Measurements from ENCODE around the gene CRYBG3. TPM values are rescaled to one million over a fixed set of nuclear protein-coding genes. Genes with fewer than 3 reads are reported as not detected.

The CRYBG3 gene
- total RNA-seq, 1 donor from 2014 or later: 10.5 TPM

DNA sequence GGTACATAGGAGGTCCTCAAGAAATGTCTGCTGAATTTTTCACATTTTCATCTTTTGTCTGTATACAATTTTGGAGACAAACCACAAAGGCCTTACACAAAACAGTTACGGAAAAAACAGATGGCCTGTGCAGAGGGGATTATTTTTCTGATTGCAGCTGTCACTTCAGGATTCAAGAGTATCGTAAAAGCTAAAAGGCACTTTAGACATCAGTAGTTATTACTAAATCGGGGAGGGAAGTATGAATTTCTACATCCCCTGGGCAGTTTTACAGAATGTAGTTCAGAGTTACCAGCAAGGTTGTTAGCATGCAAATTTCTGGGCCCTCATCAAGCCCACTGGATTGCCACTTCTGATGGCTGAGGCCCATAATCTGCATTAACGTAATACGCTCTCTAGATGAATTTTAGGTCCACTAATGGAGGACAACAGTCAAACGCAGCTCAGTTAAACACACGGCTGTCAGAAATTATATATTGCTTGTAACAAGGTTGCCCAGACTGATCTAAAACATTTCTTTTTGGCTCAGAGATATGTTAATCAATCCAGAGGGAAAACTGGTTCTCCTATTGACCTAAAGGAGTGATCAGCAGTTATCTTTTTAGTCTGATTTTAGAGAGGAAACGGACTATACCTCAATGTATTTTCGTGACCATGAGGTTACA lies 149.3 kb downstream of the CRYBG3 start:
- Histone ChIP-seq H3K27me3 (ENCODE audit: control insufficient read depth, insufficient read depth, low read length) (no peaks in the 10 kb centered on the region), H3K4me3 (ENCODE audit: low read depth, low read length) (peak overlapping the region; percentile 83), H3K36me3 (ENCODE audit: control insufficient read depth, insufficient read depth, low read length) (no peaks in the 10 kb centered on the region)
- DNase-seq (ENCODE audit: low read depth): no peak
- TF ChIP-seq, protein P1, sequence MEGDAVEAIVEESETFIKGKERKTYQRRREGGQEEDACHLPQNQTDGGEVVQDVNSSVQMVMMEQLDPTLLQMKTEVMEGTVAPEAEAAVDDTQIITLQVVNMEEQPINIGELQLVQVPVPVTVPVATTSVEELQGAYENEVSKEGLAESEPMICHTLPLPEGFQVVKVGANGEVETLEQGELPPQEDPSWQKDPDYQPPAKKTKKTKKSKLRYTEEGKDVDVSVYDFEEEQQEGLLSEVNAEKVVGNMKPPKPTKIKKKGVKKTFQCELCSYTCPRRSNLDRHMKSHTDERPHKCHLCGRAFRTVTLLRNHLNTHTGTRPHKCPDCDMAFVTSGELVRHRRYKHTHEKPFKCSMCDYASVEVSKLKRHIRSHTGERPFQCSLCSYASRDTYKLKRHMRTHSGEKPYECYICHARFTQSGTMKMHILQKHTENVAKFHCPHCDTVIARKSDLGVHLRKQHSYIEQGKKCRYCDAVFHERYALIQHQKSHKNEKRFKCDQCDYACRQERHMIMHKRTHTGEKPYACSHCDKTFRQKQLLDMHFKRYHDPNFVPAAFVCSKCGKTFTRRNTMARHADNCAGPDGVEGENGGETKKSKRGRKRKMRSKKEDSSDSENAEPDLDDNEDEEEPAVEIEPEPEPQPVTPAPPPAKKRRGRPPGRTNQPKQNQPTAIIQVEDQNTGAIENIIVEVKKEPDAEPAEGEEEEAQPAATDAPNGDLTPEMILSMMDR (IDR thresholded peaks at IDR 0.05; ENCODE audit: insufficient read depth, low read length, poor library complexity, severe bottlenecking): no peak

DNA sequence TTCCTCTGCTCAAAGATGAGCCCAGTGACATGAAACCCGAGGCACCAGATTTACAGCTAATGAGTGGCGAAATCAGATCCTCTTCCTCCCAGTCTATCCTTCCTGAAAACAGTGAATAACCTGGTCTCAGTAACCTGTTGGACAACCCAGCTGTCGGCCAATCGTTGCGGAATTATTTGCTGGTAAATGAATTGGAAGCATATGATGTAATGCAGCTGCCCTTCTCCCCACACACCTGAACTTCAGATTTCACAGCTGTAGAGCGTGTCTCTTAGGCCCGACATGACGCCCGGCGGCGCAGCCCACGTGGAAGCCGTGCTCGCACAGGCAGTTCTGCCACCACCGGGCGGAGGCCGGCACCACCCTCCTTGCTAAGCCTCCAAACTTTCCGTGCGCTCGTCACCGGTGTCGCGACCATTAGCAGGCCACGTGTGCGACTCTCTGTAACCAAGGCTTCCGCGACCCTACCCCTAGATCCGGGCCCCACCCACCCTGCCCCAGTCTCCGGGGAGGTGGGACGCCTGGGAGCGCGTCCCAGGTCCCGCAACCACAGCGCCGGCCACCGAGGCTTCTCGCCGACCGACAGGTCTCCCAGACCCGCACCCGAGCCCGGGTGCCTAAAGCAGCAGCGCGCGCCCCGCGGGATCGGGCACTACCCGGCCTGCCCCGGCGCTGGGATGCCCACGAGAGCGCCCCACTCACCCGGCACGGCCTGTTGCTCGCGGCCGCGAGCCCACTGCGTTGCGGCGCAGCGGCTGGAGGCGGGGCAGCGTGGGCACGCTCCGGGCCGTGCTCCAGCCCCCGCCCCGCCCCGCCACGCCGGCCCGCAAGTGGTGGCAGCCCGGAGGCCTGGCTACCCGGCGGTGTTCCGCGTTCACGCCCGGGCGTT lies 150.1 kb downstream of the CRYBG3 start, which contains the start of gene RIOX2:
Gene RIOX2 (minus strand): TSS at position 753 of the 889 bp plus-strand sequence. CDS start 4,838 bp downstream, outside the sequence.
- DNase-seq (ENCODE audit: low read depth): peak; percentile 25
- Histone ChIP-seq H3K27me3 (ENCODE audit: control insufficient read depth, insufficient read depth, low read length) (no peaks in the 10 kb centered on the region), H3K4me3 (ENCODE audit: low read depth, low read length) (peak within 1 kb of the TSS; percentile 83), H3K36me3 (ENCODE audit: control insufficient read depth, insufficient read depth, low read length) (no peaks in the 10 kb centered on the region)
- TF ChIP-seq, protein P1 (IDR thresholded peaks at IDR 0.05; ENCODE audit: insufficient read depth, low read length, poor library complexity, severe bottlenecking): no peak

DNA sequence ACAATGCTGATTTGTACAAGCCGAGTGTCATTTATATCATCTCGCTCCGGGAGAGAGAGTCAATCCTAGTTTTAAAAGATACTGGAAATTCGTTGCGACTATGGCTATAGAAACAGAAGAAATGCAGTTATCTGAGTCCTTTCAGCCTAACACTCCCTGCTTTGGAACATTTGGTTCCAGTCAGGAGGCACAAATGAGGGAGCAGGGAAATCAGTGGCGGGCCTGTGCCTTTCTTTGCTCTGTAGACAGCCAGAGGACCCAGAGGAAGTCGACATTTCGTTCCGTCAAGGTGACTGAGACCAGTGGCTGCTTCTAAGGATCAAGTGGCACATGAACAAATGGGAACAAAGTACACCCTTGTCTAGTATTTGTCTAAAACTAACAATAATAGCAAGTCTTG lies 151.2 kb downstream of the CRYBG3 start:
- no peak for DNase-seq (ENCODE audit: low read depth)
- Histone ChIP-seq H3K27me3 (ENCODE audit: control insufficient read depth, insufficient read depth, low read length) (no peaks in the 10 kb centered on the region), H3K36me3 (ENCODE audit: control insufficient read depth, insufficient read depth, low read length) (no peaks in the 10 kb centered on the region), H3K4me3 (ENCODE audit: low read depth, low read length) (peak overlapping the region; percentile 83)
- TF ChIP-seq, protein P1 (IDR thresholded peaks at IDR 0.05; ENCODE audit: insufficient read depth, low read length, poor library complexity, severe bottlenecking): no peak

DNA sequence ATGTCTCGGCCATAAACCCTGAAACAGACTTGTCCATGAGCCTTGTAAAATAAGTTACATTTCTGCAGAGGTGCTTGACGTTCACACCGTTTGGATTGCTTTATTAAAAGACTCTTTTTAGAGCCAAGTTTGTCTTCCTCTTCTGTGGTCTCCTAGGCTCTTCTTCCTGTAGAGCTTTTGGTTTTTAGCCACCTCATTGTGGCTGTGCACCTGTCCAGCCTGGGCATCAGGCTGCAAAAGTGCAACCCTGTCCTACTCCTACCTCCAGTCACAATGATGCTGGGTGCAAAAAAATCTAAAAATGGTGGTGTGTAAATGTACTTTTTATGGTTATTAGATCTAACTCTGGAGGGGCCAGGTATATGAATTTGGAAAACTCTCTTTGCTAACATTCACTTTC lies 153.2 kb downstream of the CRYBG3 start:
- H3K27me3 ChIP-seq (ENCODE audit: control insufficient read depth, insufficient read depth, low read length): no peaks in the 10 kb centered on the region
- no peak for DNase-seq (ENCODE audit: low read depth)
- H3K36me3 ChIP-seq (ENCODE audit: control insufficient read depth, insufficient read depth, low read length): no peaks in the 10 kb centered on the region
- H3K4me3 ChIP-seq (ENCODE audit: low read depth, low read length): no peak overlapping the region
- TF ChIP-seq, protein P1 (IDR thresholded peaks at IDR 0.05; ENCODE audit: insufficient read depth, low read length, poor library complexity, severe bottlenecking): no peak

DNA sequence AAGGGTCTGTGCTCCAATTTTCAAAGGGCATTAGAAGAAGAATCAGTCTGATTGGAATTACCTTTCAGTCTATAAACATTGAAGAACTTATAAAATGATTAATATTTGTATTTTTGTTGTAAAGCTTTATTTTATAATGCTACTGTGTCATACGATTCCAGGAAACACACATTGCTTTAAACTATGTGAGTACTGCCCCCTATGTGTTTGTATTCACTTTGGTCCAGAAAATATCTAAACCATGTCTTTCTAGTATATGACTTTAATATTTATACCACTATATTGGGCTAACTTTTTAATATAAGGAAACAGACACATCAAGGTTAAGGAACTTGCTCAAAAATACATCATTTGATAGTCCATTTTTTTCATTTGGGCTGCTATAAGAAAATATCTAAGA lies 153.7 kb downstream of the CRYBG3 start:
- DNase-seq (ENCODE audit: low read depth): no peak
- H3K27me3 ChIP-seq (ENCODE audit: control insufficient read depth, insufficient read depth, low read length): no peaks in the 10 kb centered on the region
- no peak overlapping the region for H3K4me3 ChIP-seq (ENCODE audit: low read depth, low read length)
- H3K36me3 ChIP-seq (ENCODE audit: control insufficient read depth, insufficient read depth, low read length): no peaks in the 10 kb centered on the region
- TF ChIP-seq, protein P1 (IDR thresholded peaks at IDR 0.05; ENCODE audit: insufficient read depth, low read length, poor library complexity, severe bottlenecking): no peak
